Lower lobe of right lung (tissue), 2 donors: ENCODE measurements around the gene RPL10. TPM values are rescaled to one million over a fixed set of nuclear protein-coding genes. Genes with fewer than 3 reads are reported as not detected.
A peak's percentile ranks its signal among the peaks of the same experiment; 100 is the strongest.

ENCODE experiments used
- ATAC-seq, 2 donors: fragments of 200-7000 bp; cut with Tn5 transposase; one replicate each; pipeline ENCODE4 v1.9.1; 2020 to 2022; ENCODE audit warnings: mild to moderate bottlenecking in 2 of 2, moderate library complexity in 2 of 2
- DNase-seq: peaks from one replicate; pipeline ENCODE4 v3.0.0-alpha.2; 2020
- H3K27ac ChIP-seq: fragments of 200-600 bp; one replicate; pipeline ENCODE4 v1.8.0; 2022
- H3K27me3 ChIP-seq: fragments of 200-600 bp; one replicate; pipeline ENCODE4 v1.8.0; 2022; ENCODE audit warnings: low read depth
- H3K36me3 ChIP-seq: fragments of 200-600 bp; one replicate; pipeline ENCODE4 v1.8.0; 2022; ENCODE audit warnings: mild to moderate bottlenecking
- H3K4me1 ChIP-seq: fragments of 200-600 bp; one replicate; pipeline ENCODE4 v1.8.0; 2022
- H3K4me3 ChIP-seq: fragments of 200-600 bp; one replicate; pipeline ENCODE4 v1.8.0; 2022; ENCODE audit warnings: mild to moderate bottlenecking
- H3K9me3 ChIP-seq: fragments of 200-600 bp; one replicate; pipeline ENCODE4 v1.8.0; 2022
- intact Hi-C: fragments of 100-400 bp; cut with DNase I; formaldehyde crosslinking; loops from one replicate; pipeline ENCODE4 v1.11.0; 2022
- total RNA-seq: library from RNA; stranded (reverse); fragmentation: NEBNext Ultra II Directional; extraction: Animal tissue kit (Norgen Biotek cat#: 25700); gene quantifications from one replicate; pipeline ENCODE4 v1.2.1, GENCODE V29; 2021
- TF ChIP-seq, protein P1 (sequence below): fragments of 200-600 bp; IDR thresholded peaks from one replicate; pipeline ENCODE4 v1.8.0; 2022; ENCODE audit warnings: antibody characterized with exemption, mild to moderate bottlenecking
- donor health status: DM: no; HTN: yes; CAD: no; lungs with severe emphysema.

The RPL10 gene
- total RNA-seq, 1 donor from 2014 or later = 2,678 TPM

GRCh38 chrX:154426916-154427770 lies 29.0 kb downstream of the RPL10 start:
- TF ChIP-seq, protein P1, sequence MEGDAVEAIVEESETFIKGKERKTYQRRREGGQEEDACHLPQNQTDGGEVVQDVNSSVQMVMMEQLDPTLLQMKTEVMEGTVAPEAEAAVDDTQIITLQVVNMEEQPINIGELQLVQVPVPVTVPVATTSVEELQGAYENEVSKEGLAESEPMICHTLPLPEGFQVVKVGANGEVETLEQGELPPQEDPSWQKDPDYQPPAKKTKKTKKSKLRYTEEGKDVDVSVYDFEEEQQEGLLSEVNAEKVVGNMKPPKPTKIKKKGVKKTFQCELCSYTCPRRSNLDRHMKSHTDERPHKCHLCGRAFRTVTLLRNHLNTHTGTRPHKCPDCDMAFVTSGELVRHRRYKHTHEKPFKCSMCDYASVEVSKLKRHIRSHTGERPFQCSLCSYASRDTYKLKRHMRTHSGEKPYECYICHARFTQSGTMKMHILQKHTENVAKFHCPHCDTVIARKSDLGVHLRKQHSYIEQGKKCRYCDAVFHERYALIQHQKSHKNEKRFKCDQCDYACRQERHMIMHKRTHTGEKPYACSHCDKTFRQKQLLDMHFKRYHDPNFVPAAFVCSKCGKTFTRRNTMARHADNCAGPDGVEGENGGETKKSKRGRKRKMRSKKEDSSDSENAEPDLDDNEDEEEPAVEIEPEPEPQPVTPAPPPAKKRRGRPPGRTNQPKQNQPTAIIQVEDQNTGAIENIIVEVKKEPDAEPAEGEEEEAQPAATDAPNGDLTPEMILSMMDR = no peak
- Histone ChIP-seq H3K4me1 (peaks cover 23% of the 10 kb centered on the region), H3K36me3 (peaks cover 2% of the 10 kb centered on the region), H3K27ac (peak overlapping the region; percentile 31), H3K27me3 (no peaks in the 10 kb centered on the region), H3K9me3 (no peaks in the 10 kb centered on the region), H3K4me3 (peak overlapping the region; percentile 77)
- intact Hi-C loops = no loop called here
- ATAC-seq (no peak), DNase-seq (no peak)

- H3K4me3 ChIP-seq = peak within 1 kb of the TSS; percentile 77
- peak; percentile 95 for DNase-seq
- TF ChIP-seq, protein P1 = no peak
- intact Hi-C loops = no loop called here
- no peaks in the 10 kb centered on the region for H3K9me3 ChIP-seq
- peaks cover 15% of the 10 kb centered on the region for H3K36me3 ChIP-seq
- H3K27ac ChIP-seq = peak within 1 kb of the TSS; percentile 83
- H3K4me1 ChIP-seq = peaks cover 23% of the 10 kb centered on the region
- ATAC-seq = peak; percentile 98 to 99
- no peaks in the 10 kb centered on the region for H3K27me3 ChIP-seq
These were observed 30.3 kb downstream of the RPL10 start, which contains the start of gene ATP6AP1 for GRCh38 chrX:154428176-154429171. ATP6AP1 (plus strand) TSS chrX:154428677; CDS start chrX:154428693, 16 bp downstream.

- intact Hi-C loops = no loop called here
These were observed 31.5 kb downstream of the RPL10 start for GRCh38 chrX:154429711-154430110.

GRCh38 chrX:154430479-154430878 lies 32.3 kb downstream of the RPL10 start:
- no peaks in the 10 kb centered on the region for H3K9me3 ChIP-seq
- no peak overlapping the region for H3K27ac ChIP-seq
- no peaks in the 10 kb centered on the region for H3K27me3 ChIP-seq
- no peak for DNase-seq
- H3K4me1 ChIP-seq = peaks cover 23% of the 10 kb centered on the region
- H3K36me3 ChIP-seq = peaks cover 35% of the 10 kb centered on the region
- H3K4me3 ChIP-seq = no peak overlapping the region
- TF ChIP-seq, protein P1 = no peak
- no peak for ATAC-seq
- intact Hi-C loops = no loop called here

More at GRCh38 chrX:154429711-154430110, 31.5 kb downstream of the RPL10 start:
- Histone ChIP-seq H3K27me3 (no peaks in the 10 kb centered on the region), H3K27ac (no peak overlapping the region), H3K4me1 (peaks cover 23% of the 10 kb centered on the region), H3K4me3 (peak overlapping the region; percentile 77), H3K9me3 (no peaks in the 10 kb centered on the region), H3K36me3 (peaks cover 28% of the 10 kb centered on the region)
- ATAC-seq = no peak
- TF ChIP-seq, protein P1 = no peak
- no peak for DNase-seq

GRCh38 chrX:154430916-154431315 lies 32.7 kb downstream of the RPL10 start:
- TF ChIP-seq, protein P1 = no peak

More at GRCh38 chrX:154430916-154431315, 32.7 kb downstream of the RPL10 start:
- H3K4me3 ChIP-seq = peak overlapping the region; percentile 11
- intact Hi-C loops = no loop called here
- no peak overlapping the region for H3K27ac ChIP-seq
- peak in 1 of 2 donors; percentile 4 for ATAC-seq
- H3K27me3 ChIP-seq = no peaks in the 10 kb centered on the region
- H3K9me3 ChIP-seq = no peaks in the 10 kb centered on the region
- H3K4me1 ChIP-seq = peaks cover 23% of the 10 kb centered on the region
- peaks cover 35% of the 10 kb centered on the region for H3K36me3 ChIP-seq
- peak; percentile 64 for DNase-seq
